MCF 10A (cell line): ENCODE results near the gene GFAP. TPM values are rescaled to one million over a fixed set of nuclear protein-coding genes. Genes with fewer than 3 reads are reported as not detected.

Source experiments
- BruUV-seq: library from RNA; stranded (reverse); fragments of 400-500 nt; replicated peaks from 2 replicates; lab custom pipeline; 2021; lab: Mats Ljungman, UMichigan
- CTCF ChIA-PET: fragments of 300-600 bp; sonication (Branson Sonifier 250); formaldehyde crosslinking; extraction: SDS; loops from one replicate; lab custom pipeline; 2021; ENCODE audit warnings: antibody characterized with exemption, inconsistent platforms; lab: Yijun Ruan, JAX
- POLR2A ChIA-PET: fragments of 300-600, 350-650 bp; sonication (Branson Sonifier 250); formaldehyde crosslinking; extraction: SDS; loops from one replicate; lab custom pipeline; 2020; ENCODE audit warnings: antibody characterized with exemption, inconsistent platforms; lab: Yijun Ruan, JAX
- DNase-seq: peaks from one replicate; pipeline ENCODE4 v3.0.0-alpha.2; 2018; ENCODE audit not compliant: unreplicated experiment
- H3K27ac Mint-ChIP-seq: one replicate; pipeline ENCODE4 v1.8.0; 2022; ENCODE audit warnings: mild to moderate bottlenecking, low read depth, mixed read lengths; ENCODE audit not compliant: unreplicated experiment
- H3K27me3 Mint-ChIP-seq: one replicate; pipeline ENCODE4 v1.8.0; 2022; ENCODE audit warnings: mixed read lengths; ENCODE audit not compliant: insufficient read depth, unreplicated experiment
- H3K36me3 Mint-ChIP-seq: one replicate; pipeline ENCODE4 v1.8.0; 2022; ENCODE audit warnings: mild to moderate bottlenecking, moderate library complexity, mixed read lengths; ENCODE audit not compliant: insufficient read depth, unreplicated experiment
- H3K4me1 Mint-ChIP-seq: one replicate; pipeline ENCODE4 v1.8.0; 2022; ENCODE audit warnings: mixed read lengths; ENCODE audit not compliant: insufficient read depth, unreplicated experiment
- H3K4me3 Mint-ChIP-seq: one replicate; pipeline ENCODE4 v1.8.0; 2022; ENCODE audit warnings: mild to moderate bottlenecking, moderate library complexity, mixed read lengths; ENCODE audit not compliant: unreplicated experiment
- H3K9me3 Mint-ChIP-seq: one replicate; pipeline ENCODE4 v1.8.0; 2022; ENCODE audit warnings: mixed read lengths; ENCODE audit not compliant: unreplicated experiment
- intact Hi-C: fragments of 100-400 bp; cut with micrococcal nuclease; formaldehyde crosslinking; loops from 2 replicates; pipeline ENCODE4 v1.14.1; 2022
- total RNA-seq: library from RNA; stranded (reverse); gene quantifications from 2 replicates; pipeline ENCODE4 v1.2.3, GENCODE V29; 2022
- TF ChIP-seq, protein P1 (sequence below): fragments of 200-600 bp; IDR thresholded peaks from one replicate; pipeline ENCODE4 v1.8.0; 2022; ENCODE audit warnings: antibody characterized with exemption, mild to moderate bottlenecking; ENCODE audit not compliant: unreplicated experiment

The GFAP gene
- total RNA-seq, 1 experiment from 2014 or later, result not detected

DNA sequence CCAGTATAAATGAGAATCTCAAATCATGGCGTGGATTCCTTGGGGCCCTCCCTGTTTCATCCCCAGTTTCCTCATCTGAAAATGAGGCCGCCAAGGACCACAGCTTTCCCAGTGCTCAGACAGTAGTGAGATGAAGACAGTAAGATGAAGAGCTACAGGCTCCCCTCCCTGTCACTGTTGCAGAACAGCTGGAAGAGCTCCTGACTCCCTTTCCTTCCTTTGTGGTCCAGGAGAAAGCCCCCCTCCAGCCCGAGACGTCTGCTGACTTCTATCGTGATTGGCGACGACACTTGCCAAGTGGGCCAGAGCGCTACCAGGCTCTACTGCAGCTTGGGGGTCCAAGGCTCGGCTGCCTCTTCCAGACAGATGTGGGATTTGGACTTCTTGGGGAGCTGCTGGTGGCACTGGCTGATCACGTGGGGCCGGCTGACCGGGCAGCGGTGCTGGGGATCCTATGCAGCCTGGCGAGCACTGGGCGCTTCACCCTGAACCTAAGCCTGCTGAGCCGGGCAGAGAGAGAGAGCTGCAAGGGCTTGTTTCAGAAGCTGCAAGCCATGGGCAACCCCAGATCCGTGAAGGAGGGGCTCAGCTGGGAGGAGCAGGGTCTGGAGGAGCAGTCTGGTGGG, 13.1 kb downstream of the GFAP start:
- Mint-ChIP-seq H3K4me1 (peaks cover 38% of the 10 kb centered on the region), H3K27me3 (no peaks in the 10 kb centered on the region), H3K9me3 (no peaks in the 10 kb centered on the region), H3K4me3 (no peak overlapping the region), H3K27ac (peak overlapping the region; percentile 73), H3K36me3 (no peaks in the 10 kb centered on the region)
- TF ChIP-seq, protein P1, sequence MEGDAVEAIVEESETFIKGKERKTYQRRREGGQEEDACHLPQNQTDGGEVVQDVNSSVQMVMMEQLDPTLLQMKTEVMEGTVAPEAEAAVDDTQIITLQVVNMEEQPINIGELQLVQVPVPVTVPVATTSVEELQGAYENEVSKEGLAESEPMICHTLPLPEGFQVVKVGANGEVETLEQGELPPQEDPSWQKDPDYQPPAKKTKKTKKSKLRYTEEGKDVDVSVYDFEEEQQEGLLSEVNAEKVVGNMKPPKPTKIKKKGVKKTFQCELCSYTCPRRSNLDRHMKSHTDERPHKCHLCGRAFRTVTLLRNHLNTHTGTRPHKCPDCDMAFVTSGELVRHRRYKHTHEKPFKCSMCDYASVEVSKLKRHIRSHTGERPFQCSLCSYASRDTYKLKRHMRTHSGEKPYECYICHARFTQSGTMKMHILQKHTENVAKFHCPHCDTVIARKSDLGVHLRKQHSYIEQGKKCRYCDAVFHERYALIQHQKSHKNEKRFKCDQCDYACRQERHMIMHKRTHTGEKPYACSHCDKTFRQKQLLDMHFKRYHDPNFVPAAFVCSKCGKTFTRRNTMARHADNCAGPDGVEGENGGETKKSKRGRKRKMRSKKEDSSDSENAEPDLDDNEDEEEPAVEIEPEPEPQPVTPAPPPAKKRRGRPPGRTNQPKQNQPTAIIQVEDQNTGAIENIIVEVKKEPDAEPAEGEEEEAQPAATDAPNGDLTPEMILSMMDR, result no peak
- DNase-seq, result no peak
- intact Hi-C loops, result loop anchor here (10.0 kb wide), 1 partner anchor 193 kb away; no protein-coding TSS in a partner anchor
- POLR2A ChIA-PET, result interaction anchor here (0.5 to 2.3 kb wide), 8 partner anchors 11 to 148 kb away, joined by 3 to 10 read pairs (median 3); partner anchors contain the start of gene GFAP
- CTCF ChIA-PET, result interaction anchor here (1.0 to 6.7 kb wide), 6 partner anchors 8 to 197 kb away, joined by 3 to 29 read pairs (median 11); no protein-coding TSS in a partner anchor
- BruUV-seq, result no TSS peak

DNA sequence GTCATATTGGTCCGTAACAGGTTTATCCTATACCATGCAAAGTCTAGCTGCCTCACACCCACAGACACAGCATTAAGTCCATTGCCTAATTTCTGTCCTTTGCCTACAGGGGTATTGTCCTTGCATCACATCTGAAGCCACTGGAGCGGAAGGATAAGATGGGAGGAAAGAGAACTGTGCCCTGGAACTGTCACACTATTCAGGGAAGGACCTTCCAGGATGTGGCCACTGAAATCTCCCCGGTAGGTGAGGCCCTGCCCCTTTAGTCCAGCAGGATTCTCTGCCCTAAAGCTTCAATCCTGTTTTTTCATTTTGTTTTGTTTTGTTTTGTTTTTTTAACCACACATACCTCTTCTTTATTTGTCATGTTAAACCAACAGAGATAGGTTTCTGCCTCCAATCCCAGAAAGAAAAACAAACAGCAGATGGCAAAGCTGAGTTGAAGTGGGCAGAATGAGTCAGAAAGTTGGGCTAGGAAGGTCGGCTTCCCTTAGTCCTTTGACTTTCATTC, 13.8 kb downstream of the GFAP start:
- DNase-seq, result peak; percentile 88
- Mint-ChIP-seq H3K9me3 (no peaks in the 10 kb centered on the region), H3K36me3 (no peaks in the 10 kb centered on the region), H3K27ac (peak overlapping the region; percentile 73), H3K27me3 (no peaks in the 10 kb centered on the region), H3K4me1 (peaks cover 37% of the 10 kb centered on the region), H3K4me3 (no peak overlapping the region)
- BruUV-seq, result no TSS peak
- ChIA-PET POLR2A (interaction anchor here (0.6 to 4.1 kb wide), 9 partner anchors 8 to 248 kb away, joined by 3 to 21 read pairs (median 4); partner anchors contain the start of gene GFAP), CTCF (interaction anchor here (0.7 to 6.7 kb wide), 6 partner anchors 11 to 198 kb away, joined by 3 to 29 read pairs (median 11); no protein-coding TSS in a partner anchor)
- TF ChIP-seq, protein P1, result no peak
- intact Hi-C loops, result loop anchor here (2.0 to 10.0 kb wide), 2 partner anchors 193 to 231 kb away; partner anchors contain the start of gene PLCD3

DNA sequence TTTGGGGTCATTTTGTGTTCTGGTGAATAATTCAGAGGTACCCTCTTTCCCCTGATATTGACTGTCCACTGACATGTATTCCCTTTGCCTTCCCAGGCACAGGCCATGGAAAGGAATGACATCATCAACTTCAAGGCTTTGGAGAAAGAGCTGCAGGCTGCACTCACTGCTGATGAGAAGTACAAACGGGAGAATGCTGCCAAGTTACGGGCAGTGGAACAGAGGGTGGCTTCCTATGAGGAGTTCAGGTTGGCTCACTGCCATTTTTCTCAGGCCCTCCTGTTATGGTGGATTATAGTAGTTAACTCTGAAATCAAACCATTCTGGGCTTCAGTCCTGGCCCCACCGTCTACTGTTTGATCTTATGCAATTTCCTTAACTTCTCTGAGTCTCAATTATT, 14.4 kb downstream of the GFAP start:
- DNase-seq, result peak; percentile 92
- Mint-ChIP-seq H3K9me3 (no peaks in the 10 kb centered on the region), H3K27me3 (no peaks in the 10 kb centered on the region), H3K27ac (peak overlapping the region; percentile 99), H3K4me1 (peaks cover 31% of the 10 kb centered on the region), H3K4me3 (peak overlapping the region; percentile 80), H3K36me3 (peaks cover 3% of the 10 kb centered on the region)
- CTCF ChIA-PET, result interaction anchor here (0.7 to 6.7 kb wide), 5 partner anchors 12 to 198 kb away, joined by 3 to 29 read pairs (median 10); no protein-coding TSS in a partner anchor
- POLR2A ChIA-PET, result interaction anchor here (1.8 to 4.1 kb wide), 5 partner anchors 8 to 248 kb away, joined by 5 to 21 read pairs (median 10); partner anchors contain the start of gene GFAP
- BruUV-seq, result no TSS peak
- intact Hi-C loops, result loop anchor here (2.0 to 10.0 kb wide), 2 partner anchors 194 to 232 kb away; partner anchors contain the start of gene PLCD3
- TF ChIP-seq, protein P1, result no peak
